NCI-H524 treated with DMSO at 0.1 percent for 48 hours (cell line): Measurements from ENCODE around the gene CDH1.
"Not testable (repeated sequence)": the region's sequence is repeated elsewhere in the genome, so short reads cannot be mapped to it uniquely, and the experiment has no call there.

Source experiments
- DNase-seq: peaks from one replicate; lab custom pipeline; 2025; lab: John Stamatoyannopoulos, UW

Gene CDH1

GRCh38 chr16:68790944-68791343 is 53.9 kb downstream of the CDH1 start:
- DNase-seq: no peak

- DNase-seq: no peak
These were observed 55.6 kb downstream of the CDH1 start for GRCh38 chr16:68792465-68793324.

DNA sequence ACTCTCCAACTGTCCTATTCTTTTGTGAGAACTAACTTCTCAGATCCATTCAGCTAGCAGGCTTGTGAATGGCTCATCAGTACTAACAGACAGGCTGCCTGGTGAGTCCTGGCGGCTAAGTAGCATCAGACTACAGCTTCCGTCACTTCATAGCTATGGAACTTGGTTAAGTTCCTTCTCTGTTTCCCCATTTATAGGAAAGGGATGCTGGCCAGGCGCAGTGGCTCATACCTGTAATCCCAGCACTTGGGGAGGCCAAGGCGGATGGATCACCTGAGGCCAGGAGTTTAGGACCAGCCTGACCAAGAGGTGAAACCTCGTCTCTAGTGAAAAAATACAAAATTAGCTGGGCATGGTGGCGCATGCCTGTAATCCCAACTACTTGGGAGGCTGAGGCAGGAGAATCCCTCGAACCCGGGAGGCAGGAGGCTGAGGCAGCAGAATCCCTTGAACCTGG is 56.3 kb downstream of the CDH1 start:
- no peak for DNase-seq

- no peak for DNase-seq
These were observed 61.3 kb downstream of the CDH1 start for GRCh38 chr16:68798398-68798797.

DNA sequence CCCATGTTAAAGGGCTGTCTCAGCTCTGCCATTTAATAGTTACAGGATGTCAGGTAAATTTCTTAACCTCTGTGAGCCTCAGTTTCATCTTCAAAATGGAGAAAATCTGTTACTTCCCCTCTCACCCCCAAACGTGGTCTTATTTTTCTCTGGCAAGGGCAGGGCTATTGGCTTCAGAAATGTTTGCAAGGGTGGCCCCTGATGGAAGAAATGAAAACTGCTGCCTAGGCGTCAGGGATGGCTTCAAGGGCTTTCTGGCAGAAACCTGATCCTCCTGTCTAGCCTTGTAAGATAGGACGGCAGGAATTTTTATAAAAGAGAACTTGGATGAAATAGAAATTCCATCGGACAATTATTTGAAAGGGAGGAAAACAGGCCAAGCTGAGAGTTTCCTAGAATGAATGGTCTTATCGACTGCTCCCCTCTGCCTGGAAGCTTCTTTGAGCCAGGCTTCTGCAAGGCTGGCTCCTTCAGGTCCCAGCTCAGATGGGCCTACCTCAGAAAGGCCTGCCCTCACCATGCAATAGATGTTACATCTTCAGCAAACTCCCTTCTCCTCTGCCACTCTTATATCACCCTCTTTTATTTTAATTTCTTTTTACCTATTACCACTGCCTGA is 63.3 kb downstream of the CDH1 start:
- DNase-seq: peak; percentile 36

DNA sequence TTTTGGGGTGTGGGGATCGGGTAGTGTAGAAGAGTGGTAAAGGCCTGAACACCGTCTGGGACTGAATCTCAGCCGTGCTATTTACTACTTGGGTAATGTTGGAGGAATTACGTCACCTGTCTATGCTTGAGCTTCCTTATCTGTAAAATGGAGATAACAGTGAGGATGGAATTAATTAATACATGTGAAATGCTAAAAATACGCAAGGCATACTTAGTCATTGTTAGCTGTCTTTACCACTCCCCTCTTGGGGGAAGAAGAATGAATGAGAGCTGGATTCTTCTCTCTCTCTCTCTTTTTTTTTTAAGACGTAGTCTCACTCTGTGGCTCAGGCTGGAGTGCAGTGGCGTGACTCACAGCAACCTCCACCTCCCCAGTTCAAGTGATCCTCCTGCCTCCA is 65.1 kb downstream of the CDH1 start:
- no peak for DNase-seq

GRCh38 chr16:68806422-68806821 is 69.3 kb downstream of the CDH1 start:
- DNase-seq: no peak

GRCh38 chr16:68806981-68807380 is 69.9 kb downstream of the CDH1 start:
- no peak for DNase-seq

DNA sequence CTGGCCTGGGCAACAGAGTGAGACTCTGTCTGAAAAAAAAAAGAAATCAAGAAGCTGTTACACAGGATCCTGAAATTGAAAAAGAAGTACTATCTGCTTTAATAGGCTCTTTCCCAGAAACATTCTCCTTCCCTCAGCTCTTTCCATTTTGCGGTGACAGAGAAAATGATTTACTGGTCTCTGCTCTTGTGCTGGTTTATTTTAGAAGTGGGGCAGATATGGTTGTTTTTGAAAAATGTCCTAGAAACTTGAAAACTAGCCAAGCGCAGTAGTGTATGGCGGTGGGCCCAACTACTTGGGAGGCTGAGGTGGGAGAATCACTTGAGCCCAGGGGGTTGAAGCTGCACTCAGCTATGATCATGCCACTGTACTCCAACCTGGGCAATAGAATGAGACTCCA is 77.4 kb downstream of the CDH1 start:
- no peak for DNase-seq

DNA sequence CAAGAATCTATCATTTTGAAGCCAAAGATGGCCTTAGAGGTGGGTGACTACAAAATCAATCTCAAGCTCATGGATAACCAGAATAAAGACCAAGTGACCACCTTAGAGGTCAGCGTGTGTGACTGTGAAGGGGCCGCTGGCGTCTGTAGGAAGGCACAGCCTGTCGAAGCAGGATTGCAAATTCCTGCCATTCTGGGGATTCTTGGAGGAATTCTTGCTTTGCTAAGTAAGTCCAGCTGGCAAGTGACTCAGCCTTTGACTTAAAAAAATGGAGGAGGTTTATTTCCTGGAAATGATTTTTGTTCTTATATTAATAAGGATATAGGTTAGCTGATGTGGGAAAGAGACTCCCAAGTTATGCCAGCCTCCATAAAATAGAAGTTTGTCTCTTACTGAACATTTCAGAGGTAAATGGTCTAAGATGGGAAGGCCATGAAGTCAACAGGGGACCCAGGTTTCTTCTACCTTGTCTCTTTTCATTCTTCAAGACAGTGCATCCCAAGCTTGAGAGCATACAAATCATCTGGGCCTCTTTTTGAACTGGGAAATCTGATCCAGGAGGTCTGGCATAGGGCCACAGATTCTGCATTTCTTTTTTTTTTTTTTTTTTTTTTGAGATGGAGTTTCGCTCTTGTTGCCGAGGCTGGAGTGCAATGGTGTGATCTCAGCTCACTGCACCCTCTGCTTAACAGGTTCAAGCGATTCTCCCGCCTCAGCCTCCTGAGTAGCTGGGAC is 86.5 kb downstream of the CDH1 start:
- no peak for DNase-seq

DNA sequence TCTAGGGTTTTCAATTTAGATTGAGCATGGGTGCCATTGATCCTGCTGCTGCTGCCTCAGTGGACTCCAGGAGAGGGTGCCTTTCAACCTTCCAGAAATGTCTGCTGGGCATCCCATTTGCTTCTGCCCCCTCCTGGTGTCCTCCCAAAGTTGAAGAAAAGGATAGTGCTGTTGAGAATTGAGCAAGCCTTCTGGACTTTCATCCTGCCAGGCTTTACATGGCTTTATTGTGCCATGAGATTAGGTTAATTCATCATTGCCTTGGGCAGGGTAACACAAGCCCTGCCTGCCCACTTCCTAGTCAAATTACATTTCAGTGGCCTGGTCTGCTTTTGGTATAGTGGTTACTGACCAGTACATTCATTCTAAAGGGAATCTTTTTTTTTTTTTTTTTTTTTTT is 88.3 kb downstream of the CDH1 start:
- DNase-seq: no peak

- no peak for DNase-seq
These were observed 89.6 kb downstream of the CDH1 start for GRCh38 chr16:68826652-68827051.

GRCh38 chr16:68833251-68833650 is 96.2 kb downstream of the CDH1 start:
- DNase-seq: no peak

DNA sequence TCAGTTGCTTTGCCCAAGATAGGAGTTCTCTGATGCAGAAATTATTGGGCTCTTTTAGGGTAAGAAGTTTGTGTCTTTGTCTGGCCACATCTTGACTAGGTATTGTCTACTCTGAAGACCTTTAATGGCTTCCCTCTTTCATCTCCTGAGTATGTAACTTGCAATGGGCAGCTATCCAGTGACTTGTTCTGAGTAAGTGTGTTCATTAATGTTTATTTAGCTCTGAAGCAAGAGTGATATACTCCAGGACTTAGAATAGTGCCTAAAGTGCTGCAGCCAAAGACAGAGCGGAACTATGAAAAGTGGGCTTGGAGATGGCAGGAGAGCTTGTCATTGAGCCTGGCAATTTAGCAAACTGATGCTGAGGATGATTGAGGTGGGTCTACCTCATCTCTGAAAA is 97.5 kb downstream of the CDH1 start:
- no peak for DNase-seq

DNA sequence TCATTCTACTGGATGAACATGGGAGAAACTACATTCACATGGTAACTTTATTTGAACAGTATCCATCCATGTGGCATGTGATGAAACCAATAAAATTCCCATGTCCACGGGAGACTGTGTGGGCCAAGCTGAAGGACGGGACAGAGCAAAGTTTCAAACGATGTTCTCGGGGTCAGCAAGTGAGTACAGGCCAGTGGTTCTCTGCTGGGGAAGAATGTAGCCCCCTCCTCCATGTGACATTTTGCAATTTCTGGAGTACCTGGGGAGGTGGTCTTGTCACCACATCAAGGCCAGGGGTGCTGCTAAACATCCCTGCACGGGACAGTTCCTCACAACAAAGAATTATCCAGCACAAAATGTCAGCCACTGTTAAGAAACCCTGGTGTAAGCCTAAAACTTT is 98.9 kb downstream of the CDH1 start:
- no peak for DNase-seq

DNA sequence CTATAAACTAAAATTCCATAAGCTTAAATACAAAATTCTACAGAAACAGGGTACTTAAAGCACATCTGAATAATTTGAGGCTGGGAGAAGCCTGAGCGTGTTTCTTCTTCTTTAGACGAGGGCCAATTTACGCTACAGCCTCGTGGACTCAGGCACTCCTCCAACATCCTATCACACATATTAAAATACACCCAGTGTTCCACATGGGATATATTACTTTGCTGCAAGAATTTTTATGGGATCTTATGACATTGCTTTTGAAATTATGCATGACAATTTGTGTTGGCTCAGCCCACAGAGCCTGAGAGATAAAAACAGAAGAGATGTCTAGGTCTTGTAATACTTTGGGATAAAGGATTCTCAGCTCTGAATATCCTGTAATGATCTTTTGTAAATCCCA is 102.7 kb downstream of the CDH1 start:
- DNase-seq: no peak

- not testable (repeated sequence) for DNase-seq
These were observed 105.9 kb downstream of the CDH1 start for GRCh38 chr16:68842964-68843481.

GRCh38 chr16:68843482-68844210 is 106.6 kb downstream of the CDH1 start, which contains the start of gene TANGO6:
TANGO6 (plus strand) TSS chr16:68843531; CDS start chr16:68843618, 87 bp downstream.
- DNase-seq: peak; percentile 54

- no peak for DNase-seq
These were observed 107.1 kb downstream of the CDH1 start for GRCh38 chr16:68844211-68844564.

DNA sequence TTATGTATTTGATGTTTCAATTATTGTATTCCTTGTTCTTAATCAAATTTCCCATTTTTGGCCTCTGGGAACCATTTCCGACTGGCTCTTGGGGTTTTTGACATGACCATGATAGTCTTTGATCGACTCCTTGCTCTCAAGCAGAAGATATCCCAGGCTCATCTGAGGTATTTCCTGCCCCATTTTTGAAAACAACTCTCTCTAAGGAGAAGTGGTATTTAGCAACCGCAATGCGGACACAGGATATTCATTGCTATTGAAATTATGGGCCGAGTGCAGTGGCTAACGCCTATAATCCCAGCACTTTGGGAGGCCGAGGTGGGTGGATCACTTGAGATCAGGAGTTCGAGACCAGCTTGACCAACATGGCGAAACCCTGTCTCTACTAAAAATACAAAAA is 111.7 kb downstream of the CDH1 start:
- DNase-seq: no peak

- DNase-seq: no peak
These were observed 113.4 kb downstream of the CDH1 start for GRCh38 chr16:68850481-68850880.

GRCh38 chr16:68851601-68852000 is 114.5 kb downstream of the CDH1 start:
- no peak for DNase-seq
